ENCODE measurements around the gene ELOVL6.
"Not testable (repeated sequence)": the region's sequence is repeated elsewhere in the genome, so short reads cannot be mapped to it uniquely, and the experiment has no call there.

ELOVL6 gene

GRCh38 chr4:110120506-110120905 lies 77.9 kb downstream of the ELOVL6 start:
- DNase-seq = no peak

GRCh38 chr4:110119880-110120279 lies 78.5 kb downstream of the ELOVL6 start:
- DNase-seq = no peak

GRCh38 chr4:110119337-110119736 lies 79.1 kb downstream of the ELOVL6 start:
- DNase-seq = no peak

- no peak for DNase-seq
Observed at GRCh38 chr4:110112056-110112455, 86.4 kb downstream of the ELOVL6 start.

- no peak for DNase-seq
Observed at GRCh38 chr4:110109455-110109854, 89.0 kb downstream of the ELOVL6 start.

GRCh38 chr4:110108960-110109359 lies 89.5 kb downstream of the ELOVL6 start:
- DNase-seq = no peak

GRCh38 chr4:110108422-110108821 lies 90.0 kb downstream of the ELOVL6 start:
- DNase-seq = no peak

GRCh38 chr4:110107866-110108265 lies 90.5 kb downstream of the ELOVL6 start:
- no peak for DNase-seq

- DNase-seq = no peak
Observed at GRCh38 chr4:110106931-110107296, 91.5 kb downstream of the ELOVL6 start.

- no peak for DNase-seq
Observed at GRCh38 chr4:110104661-110105060, 93.8 kb downstream of the ELOVL6 start.

- DNase-seq = no peak
Observed at GRCh38 chr4:110099638-110100037, 98.8 kb downstream of the ELOVL6 start.

GRCh38 chr4:110096405-110096804 lies 102.0 kb downstream of the ELOVL6 start:
- no peak for DNase-seq

- no peak for DNase-seq
Observed at GRCh38 chr4:110092646-110093045, 105.8 kb downstream of the ELOVL6 start.

GRCh38 chr4:110091434-110092140 lies 106.8 kb downstream of the ELOVL6 start:
- no peak for DNase-seq

- no peak for DNase-seq
Observed at GRCh38 chr4:110088670-110089069, 109.7 kb downstream of the ELOVL6 start.

- DNase-seq = no peak
Observed at GRCh38 chr4:110087070-110087708, 111.2 kb downstream of the ELOVL6 start.

GRCh38 chr4:110085131-110085530 lies 113.3 kb downstream of the ELOVL6 start:
- peak; percentile 54 for DNase-seq

GRCh38 chr4:110084154-110084553 lies 114.3 kb downstream of the ELOVL6 start:
- no peak for DNase-seq

GRCh38 chr4:110078148-110078547 lies 120.3 kb downstream of the ELOVL6 start:
- DNase-seq = not testable (repeated sequence)

- not testable (repeated sequence) for DNase-seq
Observed at GRCh38 chr4:110076828-110077227, 121.6 kb downstream of the ELOVL6 start.

GRCh38 chr4:110075891-110076290 lies 122.5 kb downstream of the ELOVL6 start:
- no peak for DNase-seq

GRCh38 chr4:110075083-110075738 lies 123.2 kb downstream of the ELOVL6 start:
- no peak for DNase-seq

GRCh38 chr4:110074570-110074969 lies 123.8 kb downstream of the ELOVL6 start:
- no peak for DNase-seq
